ENCODE data around the gene PRPF19. TPM values are rescaled to one million over a fixed set of nuclear protein-coding genes. Genes with fewer than 3 reads are reported as not detected.

PRPF19 gene
- total and polyA plus RNA-seq, 3 donors from 2014 or later = 71.6 to 109 (median 79.8) TPM

DNA sequence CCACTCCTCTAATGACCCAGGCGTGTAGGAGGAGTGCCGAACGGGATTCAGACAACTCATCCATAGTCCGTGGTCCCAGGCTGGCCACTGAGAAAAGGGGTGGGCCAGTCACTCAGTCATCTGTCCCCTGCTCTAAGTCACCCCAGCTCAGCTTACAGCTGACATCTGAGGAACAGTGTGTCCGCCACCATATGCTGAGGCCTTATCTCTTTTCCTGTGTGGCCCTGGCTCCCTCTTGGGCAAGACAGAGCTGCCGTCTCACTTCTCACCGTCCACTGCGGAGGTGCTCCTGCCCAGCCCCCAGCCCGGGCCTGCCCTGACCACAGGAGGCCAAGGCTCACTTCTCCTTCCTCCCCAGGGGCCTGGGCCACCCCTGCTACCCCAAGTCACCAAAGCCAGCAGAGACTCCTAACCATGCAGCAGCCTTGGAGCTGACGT, 57.7 kb downstream of the PRPF19 start:
- Histone ChIP-seq H3K27me3 (no peaks in the 10 kb centered on the region), H3K9me3 (no peaks in the 10 kb centered on the region), H3K36me3 (ENCODE audit: low read depth, missing control alignments) (no peaks in the 10 kb centered on the region), H3K4me1 (peaks cover 7% of the 10 kb centered on the region), H3K4me3 (no peak overlapping the region), H3K27ac (no peak overlapping the region)
- 86 to 100% methylated on average over 3 to 10 of the region's 10 CpGs for WGBS, 2 donors
- no peak for DNase-seq
- intact Hi-C loops (cut with DNase I; ENCODE audit: low total_unique reads) = no loop called here
- TF ChIP-seq POLR2A (IDR thresholded peaks at IDR 0.05) = no peak
- TF ChIP-seq CTCF (IDR thresholded peaks at IDR 0.05) = no peak

- no peaks in the 10 kb centered on the region for H3K36me3 ChIP-seq (ENCODE audit: low read depth, missing control alignments)
- H3K4me1 ChIP-seq = peaks cover 15% of the 10 kb centered on the region
- H3K4me3 ChIP-seq = no peak overlapping the region
- no peak for DNase-seq
- 90 to 92% methylated on average over 12 of the region's 12 CpGs for WGBS, 2 donors
- no peaks in the 10 kb centered on the region for H3K9me3 ChIP-seq
- no peak overlapping the region for H3K27ac ChIP-seq
- H3K27me3 ChIP-seq = no peaks in the 10 kb centered on the region
- TF ChIP-seq CTCF (IDR thresholded peaks at IDR 0.05) = no peak
- no peak for TF ChIP-seq POLR2A (IDR thresholded peaks at IDR 0.05)
- intact Hi-C loops (cut with DNase I; ENCODE audit: low total_unique reads) = no loop called here
Measured at GRCh38 chr11:60847896-60848295, 58.5 kb downstream of the PRPF19 start.

DNA sequence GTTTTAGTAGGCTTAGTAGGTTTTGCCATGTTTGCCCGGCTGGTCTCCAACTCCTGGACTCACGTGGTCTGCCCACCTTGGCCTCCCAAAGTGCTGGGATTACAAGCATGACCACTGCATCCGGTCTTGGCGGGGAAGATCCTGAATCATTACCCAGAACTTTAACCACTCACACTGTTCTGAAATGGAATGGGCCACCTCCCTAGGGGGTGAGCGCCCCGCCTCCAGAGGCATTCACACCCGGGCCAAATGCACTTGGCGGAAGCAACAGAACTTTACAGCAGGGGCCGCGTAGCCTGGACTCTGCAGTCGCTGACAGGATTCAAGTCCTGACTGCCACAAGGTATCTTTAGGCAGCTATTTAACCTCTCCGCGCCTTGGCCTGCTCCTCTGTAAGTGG, 59.1 kb downstream of the PRPF19 start:
- Histone ChIP-seq H3K36me3 (ENCODE audit: low read depth, missing control alignments) (no peaks in the 10 kb centered on the region), H3K27ac (no peak overlapping the region), H3K4me1 (peaks cover 18% of the 10 kb centered on the region), H3K27me3 (no peaks in the 10 kb centered on the region), H3K4me3 (no peak overlapping the region), H3K9me3 (no peaks in the 10 kb centered on the region)
- no peak for DNase-seq
- intact Hi-C loops (cut with DNase I; ENCODE audit: low total_unique reads) = no loop called here
- 75 to 82% methylated on average over 12 to 13 of the region's 13 CpGs for WGBS, 2 donors
- no peak for TF ChIP-seq CTCF (IDR thresholded peaks at IDR 0.05)

DNA sequence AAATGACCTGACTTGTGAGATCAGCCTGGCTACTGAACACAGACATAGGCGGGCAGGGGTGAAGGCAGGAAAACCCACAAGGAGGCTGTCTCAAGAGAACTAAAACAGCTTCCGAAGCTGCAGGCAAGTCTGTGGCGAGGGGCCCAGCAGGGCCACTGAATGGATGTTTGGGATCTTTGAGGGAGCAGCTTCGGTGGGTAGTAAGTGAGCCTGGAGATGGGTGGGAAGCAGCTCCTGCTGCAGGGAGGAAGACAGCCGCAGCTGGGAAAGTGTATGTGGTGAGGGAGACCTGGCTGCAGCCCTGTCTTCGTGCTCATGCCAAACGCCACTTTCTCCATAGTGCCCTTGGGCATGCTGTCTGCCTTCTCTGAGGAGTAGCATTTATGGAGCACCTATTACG, 61.0 kb downstream of the PRPF19 start:
- Histone ChIP-seq H3K36me3 (ENCODE audit: low read depth, missing control alignments) (no peaks in the 10 kb centered on the region), H3K4me3 (no peak overlapping the region), H3K27ac (no peak overlapping the region), H3K4me1 (peaks cover 25% of the 10 kb centered on the region), H3K9me3 (no peaks in the 10 kb centered on the region), H3K27me3 (no peaks in the 10 kb centered on the region)
- TF ChIP-seq CTCF (IDR thresholded peaks at IDR 0.05) = no peak
- TF ChIP-seq POLR2A (IDR thresholded peaks at IDR 0.05) = no peak
- intact Hi-C loops (cut with DNase I; ENCODE audit: low total_unique reads) = no loop called here
- WGBS, 2 donors = 70 to 89% methylated on average over 7 to 8 of the region's 8 CpGs
- no peak for DNase-seq

GRCh38 chr11:60844870-60845221, 61.5 kb downstream of the PRPF19 start:
- H3K4me1 ChIP-seq = peaks cover 30% of the 10 kb centered on the region
- DNase-seq = no peak
- H3K36me3 ChIP-seq (ENCODE audit: low read depth, missing control alignments) = no peaks in the 10 kb centered on the region
- H3K4me3 ChIP-seq = no peak overlapping the region
- TF ChIP-seq CTCF (IDR thresholded peaks at IDR 0.05) = no peak
- TF ChIP-seq POLR2A (IDR thresholded peaks at IDR 0.05) = no peak
- 38 to 47% methylated on average over 4 of the region's 4 CpGs for WGBS, 2 donors
- H3K27ac ChIP-seq = no peak overlapping the region
- intact Hi-C loops (cut with DNase I; ENCODE audit: low total_unique reads) = no loop called here
- no peaks in the 10 kb centered on the region for H3K27me3 ChIP-seq
- no peaks in the 10 kb centered on the region for H3K9me3 ChIP-seq
